GM19468 (cell line): ENCODE measurements around the gene DOCK11.

Source experiments
- ATAC-seq: cut with Tn5 transposase; IDR thresholded peaks from one replicate; pipeline ENCODE4 v1.9.1; 2021; ENCODE audit warnings: mild to moderate bottlenecking, moderate library complexity, moderate number of reproducible peaks; ENCODE audit not compliant: unreplicated experiment; ENCODE audit errors: extremely low read depth

The DOCK11 gene

GRCh38 chrX:118526149-118526548 lies 30.5 kb downstream of the DOCK11 start:
- no peak for ATAC-seq

GRCh38 chrX:118528071-118528737 lies 32.6 kb downstream of the DOCK11 start:
- peak; percentile 48 for ATAC-seq

- ATAC-seq, result no peak
These were observed 34.8 kb downstream of the DOCK11 start for GRCh38 chrX:118530219-118530911.

GRCh38 chrX:118534716-118535493 lies 39.3 kb downstream of the DOCK11 start:
- no peak for ATAC-seq

GRCh38 chrX:118536204-118536603 lies 40.6 kb downstream of the DOCK11 start:
- no peak for ATAC-seq

GRCh38 chrX:118536687-118537461 lies 41.3 kb downstream of the DOCK11 start:
- peak; percentile 34 for ATAC-seq

GRCh38 chrX:118538386-118538785 lies 42.8 kb downstream of the DOCK11 start:
- no peak for ATAC-seq

GRCh38 chrX:118540342-118540741 lies 44.7 kb downstream of the DOCK11 start:
- ATAC-seq, result no peak

GRCh38 chrX:118541482-118541881 lies 45.9 kb downstream of the DOCK11 start:
- no peak for ATAC-seq

- ATAC-seq, result no peak
These were observed 49.9 kb downstream of the DOCK11 start for GRCh38 chrX:118545510-118545909.

GRCh38 chrX:118548841-118549240 lies 53.2 kb downstream of the DOCK11 start:
- no peak for ATAC-seq

GRCh38 chrX:118550792-118551191 lies 55.2 kb downstream of the DOCK11 start:
- ATAC-seq, result no peak

- ATAC-seq, result no peak
These were observed 55.8 kb downstream of the DOCK11 start for GRCh38 chrX:118551426-118551825.

- ATAC-seq, result no peak
These were observed 56.7 kb downstream of the DOCK11 start for GRCh38 chrX:118552121-118552900.

- ATAC-seq, result no peak
These were observed 57.6 kb downstream of the DOCK11 start for GRCh38 chrX:118553042-118553710.

- ATAC-seq, result no peak
These were observed 58.9 kb downstream of the DOCK11 start for GRCh38 chrX:118554511-118554910.

- ATAC-seq, result no peak
These were observed 63.3 kb downstream of the DOCK11 start for GRCh38 chrX:118558926-118559325.

GRCh38 chrX:118560489-118560888 lies 64.9 kb downstream of the DOCK11 start:
- no peak for ATAC-seq

- no peak for ATAC-seq
These were observed 67.1 kb downstream of the DOCK11 start for GRCh38 chrX:118562582-118563164.
